ENCODE data around the gene TRNP1.
A peak's percentile ranks its signal among the peaks of the same experiment; 100 is the strongest.
"Not testable (repeated sequence)": the region's sequence is repeated elsewhere in the genome, so short reads cannot be mapped to it uniquely, and the experiment has no call there.

TRNP1 gene

DNA sequence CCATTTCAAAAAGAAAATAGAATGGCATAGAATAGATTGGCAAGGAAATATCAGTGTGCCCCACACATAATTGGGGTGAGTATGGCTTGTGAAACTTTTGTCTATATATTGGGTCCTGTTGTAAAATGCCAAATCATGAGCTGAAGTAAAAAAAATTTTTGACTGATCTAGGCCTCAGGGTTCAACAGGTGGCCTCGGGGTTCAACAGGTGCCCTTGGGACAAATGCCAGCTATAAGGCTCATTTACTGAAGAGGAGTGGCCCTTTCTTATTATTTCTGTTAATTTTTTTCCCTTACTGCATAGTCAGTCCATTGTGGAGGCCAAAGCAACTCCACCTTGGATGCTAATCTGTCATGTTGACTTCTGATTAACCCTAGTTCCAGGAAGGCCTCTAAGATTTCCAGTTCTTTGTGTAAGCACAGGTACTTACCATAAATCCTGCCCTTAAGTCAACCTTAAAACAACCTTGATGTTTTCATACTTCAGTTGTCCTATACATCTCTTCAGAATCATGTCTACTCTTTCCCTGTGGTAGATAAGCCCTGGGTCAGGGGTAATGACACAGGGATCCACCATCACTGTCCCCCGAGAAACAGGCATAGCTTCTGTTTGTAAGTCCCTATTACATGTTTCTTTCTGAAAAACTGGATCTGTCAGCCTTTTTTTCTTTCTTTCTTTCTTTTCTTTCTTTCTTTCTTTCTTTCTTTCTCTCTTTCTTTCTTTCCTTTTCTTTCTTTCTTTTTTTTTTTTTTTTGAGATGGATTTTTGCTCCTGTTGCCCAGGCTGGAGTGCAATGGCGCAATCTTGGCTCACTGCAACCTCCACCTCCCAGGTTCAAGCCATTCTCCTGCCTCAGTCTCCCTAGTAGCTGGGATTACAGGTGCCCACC is 16.6 kb upstream of the TRNP1 start:
- DNase-seq = no peak

DNA sequence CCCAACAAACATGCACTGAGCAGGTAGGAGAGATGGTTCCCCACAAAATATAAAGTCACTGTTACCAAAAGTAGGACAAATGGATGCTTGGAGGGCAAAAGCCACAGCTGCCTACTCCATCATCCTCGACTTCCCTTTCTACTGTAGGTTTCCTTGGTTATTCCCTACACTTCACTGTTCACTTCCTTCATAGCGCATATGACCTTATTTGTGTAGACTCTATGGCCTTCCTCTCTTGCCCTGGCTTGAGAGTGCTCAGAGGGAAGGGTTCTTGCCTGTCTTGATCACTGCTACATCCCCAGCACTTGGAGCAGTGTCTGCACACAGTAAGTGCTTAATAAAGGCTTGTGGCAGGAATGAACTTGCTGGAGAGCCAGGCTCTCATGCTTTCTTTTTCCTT is 14.6 kb upstream of the TRNP1 start:
- no peak for DNase-seq

DNA sequence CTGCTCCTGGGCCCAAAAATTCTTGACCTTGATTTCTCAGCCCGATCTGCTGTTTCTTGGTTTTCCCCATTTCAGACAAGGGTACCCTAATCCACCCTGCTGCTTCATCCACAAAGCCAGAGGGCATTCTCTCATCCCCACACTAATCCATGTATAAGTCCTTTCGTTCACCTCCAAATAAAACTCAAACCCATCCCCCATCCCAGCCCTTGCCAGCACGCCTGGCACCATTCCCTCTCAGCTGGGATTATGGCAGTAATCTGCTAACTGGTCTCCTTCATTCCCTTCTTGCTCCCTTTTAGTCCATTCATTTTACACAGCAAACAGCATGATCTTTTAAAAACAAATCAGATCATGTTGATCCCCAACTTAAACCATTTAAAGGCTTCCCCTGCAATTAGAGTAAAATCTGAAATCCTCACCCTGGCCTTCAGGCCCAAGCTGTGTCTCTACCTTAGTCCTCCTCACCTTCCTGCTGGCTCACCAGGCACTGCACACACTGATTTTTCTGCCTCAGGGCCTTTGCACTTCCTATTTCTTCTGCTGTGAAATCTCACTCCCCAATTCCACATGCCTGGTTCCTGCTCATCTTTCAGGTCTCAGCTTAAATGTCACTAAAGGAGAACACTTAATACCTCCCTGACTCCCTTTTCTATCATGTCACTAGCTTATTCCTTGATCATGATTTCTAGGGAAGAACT is 12.2 kb upstream of the TRNP1 start:
- no peak for DNase-seq

DNA sequence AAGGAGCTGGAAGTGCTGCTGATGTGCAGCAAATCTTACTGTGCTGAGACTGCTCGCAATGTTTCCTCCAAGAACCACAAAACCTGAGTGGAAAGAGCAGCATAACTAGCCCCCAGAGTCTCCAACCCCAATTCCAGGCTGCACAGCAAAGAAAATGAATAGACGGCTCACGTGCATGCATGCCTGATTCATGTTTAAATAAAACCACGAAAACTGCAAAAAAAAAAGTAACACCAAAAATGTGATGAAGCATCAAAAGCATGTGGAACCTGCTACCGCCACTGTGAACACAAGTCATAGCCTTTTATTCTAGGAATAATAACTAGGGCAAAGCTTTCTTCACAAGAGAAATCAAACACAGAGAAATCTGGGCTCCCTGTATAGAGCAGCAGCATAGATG is 9.6 kb upstream of the TRNP1 start:
- DNase-seq = no peak

DNA sequence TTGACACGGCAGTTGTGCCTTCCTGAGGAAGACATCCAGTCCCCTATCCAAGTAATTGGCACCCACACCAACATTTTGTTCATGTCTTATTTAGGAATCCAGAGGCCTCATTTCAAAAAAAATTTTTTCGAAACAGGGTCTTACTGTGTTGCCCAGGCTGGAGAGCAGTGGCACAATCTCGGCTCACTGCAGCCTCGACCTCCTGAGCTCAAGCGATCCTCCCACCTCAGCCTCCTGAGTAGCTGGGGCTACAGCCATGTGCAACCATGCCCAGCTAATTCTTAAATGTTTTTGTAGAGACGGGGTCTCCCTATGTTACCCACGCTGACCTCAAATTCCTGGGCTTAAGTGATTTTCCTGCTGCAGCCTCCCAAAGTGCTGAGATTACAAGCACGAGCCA is 9.2 kb upstream of the TRNP1 start:
- no peak for DNase-seq

DNA sequence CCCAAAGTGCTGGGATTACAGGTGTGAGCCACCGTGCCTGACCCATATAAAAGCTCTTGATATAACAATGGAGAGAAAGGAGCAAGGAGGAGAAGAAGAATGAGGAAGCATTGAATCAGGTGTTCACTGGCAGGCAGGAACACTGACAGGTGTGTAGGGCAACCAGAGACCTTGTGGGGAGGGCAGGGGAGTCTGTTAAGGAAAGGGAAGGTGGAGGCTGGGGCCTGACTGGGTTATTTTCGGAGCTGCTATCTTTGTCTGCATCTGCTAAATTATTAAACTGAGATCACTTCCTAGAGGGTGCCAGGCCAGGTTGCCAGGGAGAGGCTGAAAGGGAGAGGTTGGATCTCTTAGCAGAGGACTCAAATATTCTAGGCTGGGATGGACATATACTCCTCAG is 6.8 kb upstream of the TRNP1 start:
- DNase-seq = no peak

DNA sequence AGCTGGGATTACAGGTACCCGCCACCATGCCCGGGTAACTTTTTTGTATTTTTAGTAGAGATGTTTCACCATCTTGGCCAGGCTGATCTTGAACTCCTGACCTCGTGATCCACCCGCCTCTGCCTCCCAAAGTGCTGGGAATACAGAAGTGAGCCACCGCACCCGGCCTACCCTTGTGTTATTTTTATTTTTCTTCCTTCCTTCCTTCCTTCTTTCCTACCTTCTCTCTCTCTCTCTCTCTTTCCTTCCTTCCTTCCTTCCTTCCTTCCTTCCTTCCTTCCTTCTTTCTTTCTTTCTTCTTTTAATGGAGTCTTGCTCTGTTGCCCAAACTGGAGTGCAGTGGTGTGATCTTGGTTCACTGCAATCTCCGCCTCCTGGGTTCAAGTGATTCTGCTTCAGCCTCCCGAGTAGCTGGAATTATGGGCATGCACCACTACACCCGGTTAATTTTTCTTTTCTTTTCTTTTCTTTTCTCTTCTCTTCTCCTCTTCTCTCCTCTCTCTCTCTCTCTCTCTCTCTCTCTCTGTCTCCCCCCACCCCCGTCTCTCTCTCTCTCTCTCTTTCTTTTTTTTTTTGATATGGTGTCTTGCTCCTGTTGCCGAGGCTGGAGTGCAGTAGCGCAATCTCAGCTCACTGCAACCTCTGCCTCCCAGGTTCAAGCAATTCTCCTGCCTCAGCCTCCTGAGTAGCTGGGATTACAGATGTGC is 3.9 kb upstream of the TRNP1 start:
- DNase-seq = not testable (repeated sequence)

DNA sequence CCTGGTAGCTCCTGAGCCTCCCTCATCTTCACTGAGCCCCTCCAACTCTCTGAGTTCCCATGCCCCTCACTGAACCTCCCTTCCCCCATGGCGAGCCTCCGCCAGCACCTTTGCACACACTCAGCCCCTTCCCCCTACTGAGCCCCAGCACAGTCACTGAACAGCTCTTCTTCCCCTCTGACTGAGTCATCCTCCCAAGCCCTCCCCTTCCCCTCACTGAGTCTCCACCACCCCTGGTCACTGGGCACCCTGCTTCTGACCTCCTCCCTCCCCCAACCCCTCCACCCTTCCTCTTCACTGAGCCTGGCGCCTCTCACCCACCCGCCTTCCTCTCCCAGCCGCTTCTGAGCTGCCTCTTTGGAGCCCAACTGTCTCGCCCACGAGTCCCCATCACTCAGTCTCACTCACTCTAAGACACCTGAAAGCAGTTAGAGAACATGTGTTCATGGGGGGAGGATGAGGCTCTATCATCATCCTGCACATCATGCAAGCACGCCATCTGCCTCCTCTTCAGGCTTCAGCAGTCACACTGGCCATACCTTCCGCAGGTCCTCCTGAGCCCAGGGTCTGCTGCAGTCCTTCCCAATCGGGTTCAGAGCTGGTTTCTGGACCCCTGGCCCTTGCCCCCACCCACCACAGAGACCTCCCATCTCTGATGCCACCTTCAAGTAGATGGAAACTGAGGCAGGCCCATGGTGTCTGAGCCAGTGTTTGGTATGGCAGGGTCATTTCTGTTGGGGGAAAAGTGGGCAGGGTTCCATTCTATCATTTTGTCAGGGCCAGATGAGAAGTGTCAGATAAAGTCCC is 2.0 kb upstream of the TRNP1 start:
- DNase-seq = no peak

DNA sequence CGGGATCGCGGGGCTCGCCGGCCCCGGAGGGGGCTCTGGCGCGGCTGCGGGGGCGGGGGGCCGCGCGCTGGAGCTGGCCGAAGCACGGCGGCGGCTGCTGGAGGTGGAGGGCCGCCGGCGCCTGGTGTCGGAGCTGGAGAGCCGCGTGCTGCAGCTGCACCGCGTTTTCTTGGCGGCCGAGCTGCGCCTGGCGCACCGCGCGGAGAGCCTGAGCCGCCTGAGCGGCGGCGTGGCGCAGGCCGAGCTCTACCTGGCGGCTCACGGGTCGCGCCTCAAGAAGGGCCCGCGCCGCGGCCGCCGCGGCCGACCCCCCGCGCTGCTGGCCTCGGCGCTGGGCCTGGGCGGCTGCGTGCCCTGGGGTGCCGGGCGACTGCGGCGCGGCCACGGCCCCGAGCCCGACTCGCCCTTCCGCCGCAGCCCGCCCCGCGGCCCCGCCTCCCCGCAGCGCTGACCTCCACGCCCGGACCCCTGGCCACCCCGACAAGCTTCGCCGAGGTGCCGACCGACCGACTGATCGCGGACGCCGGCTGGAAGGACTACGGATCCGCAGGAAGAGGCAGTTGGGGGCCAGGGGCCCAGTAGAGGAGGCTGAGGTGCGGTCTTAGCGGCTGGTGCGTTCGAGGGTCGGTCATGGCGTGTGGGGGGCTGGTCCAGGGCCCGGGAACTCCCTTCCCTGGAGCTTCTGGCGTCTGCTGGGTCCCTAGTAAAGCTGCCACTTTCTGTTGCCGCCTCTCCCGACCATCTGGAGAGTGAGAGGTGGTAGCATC is 711 bp downstream of the TRNP1 start:
- peak; percentile 33 for DNase-seq

DNA sequence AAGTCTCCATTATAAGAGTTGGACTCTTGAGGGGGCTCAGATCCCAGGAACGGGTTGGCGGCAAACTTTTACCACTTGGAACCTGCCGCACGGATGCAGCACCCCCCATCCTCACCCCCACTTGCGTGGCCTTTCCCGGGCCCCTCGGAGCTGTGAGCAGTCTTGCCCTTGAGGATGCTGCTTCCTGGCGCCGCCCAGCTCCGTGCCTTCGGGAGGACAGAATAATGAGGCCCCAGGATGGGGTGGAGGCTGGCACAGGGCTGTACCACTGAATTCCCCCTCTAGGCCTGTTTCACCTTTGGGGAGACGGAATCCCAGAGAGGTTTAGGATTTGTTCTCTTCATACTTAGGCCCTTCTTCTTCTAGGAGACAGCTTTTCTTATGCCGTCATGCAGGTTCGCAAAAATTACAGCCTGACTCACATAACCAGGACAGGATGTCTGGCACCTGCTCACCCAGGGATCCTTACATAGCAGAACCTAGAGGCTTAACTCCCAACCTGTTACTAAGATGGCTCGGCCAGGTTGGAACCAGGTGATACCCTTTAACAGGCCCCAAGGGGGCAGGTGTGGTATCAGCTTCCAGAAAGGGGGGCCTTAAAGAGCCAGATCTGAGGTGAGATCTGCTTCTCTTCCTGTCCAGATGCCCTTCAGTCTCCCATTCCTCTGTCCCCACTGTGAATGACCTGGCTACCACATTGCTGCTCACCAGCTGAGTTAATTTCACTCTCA is 1.5 kb downstream of the TRNP1 start:
- DNase-seq = no peak

DNA sequence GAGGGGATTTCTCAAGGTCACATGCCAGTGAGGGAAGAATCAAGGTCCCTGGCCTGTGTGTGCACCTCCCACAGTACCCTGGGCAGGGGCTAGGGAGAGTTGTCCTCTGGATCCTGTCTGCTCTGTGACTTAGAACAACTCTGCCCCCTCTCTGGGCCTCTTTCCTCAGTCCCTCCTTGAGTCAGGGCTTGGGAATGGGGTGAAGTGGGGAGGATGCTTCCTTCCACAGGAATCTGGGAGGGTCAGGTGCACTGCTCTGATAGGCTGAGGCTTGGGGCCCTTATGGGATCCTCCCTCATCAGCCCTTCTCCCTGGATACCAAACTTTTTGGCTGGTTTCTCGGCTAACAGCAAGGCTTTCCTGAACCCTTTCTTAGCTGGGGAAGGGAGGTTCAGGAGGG is 2.5 kb downstream of the TRNP1 start:
- DNase-seq = no peak

DNA sequence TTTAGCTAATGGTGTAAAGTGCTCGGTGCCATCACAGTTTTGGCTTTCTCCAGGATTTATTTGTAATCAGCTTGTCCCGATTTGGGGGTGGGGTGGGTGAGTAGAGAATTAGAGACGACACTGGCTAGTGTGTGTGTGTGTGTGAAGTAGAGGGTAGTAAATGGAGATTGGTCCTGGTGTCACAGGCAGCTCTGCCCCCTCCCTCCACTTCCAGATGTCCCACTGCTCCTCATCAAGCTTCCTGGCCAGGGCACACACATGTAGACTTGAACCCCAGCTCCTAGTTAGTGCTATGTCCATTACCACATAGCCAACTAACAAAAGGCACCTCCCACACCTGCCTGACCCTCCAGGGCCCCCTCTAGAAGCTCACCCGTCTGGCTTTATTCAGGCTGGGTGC is 3.2 kb downstream of the TRNP1 start:
- no peak for DNase-seq

DNA sequence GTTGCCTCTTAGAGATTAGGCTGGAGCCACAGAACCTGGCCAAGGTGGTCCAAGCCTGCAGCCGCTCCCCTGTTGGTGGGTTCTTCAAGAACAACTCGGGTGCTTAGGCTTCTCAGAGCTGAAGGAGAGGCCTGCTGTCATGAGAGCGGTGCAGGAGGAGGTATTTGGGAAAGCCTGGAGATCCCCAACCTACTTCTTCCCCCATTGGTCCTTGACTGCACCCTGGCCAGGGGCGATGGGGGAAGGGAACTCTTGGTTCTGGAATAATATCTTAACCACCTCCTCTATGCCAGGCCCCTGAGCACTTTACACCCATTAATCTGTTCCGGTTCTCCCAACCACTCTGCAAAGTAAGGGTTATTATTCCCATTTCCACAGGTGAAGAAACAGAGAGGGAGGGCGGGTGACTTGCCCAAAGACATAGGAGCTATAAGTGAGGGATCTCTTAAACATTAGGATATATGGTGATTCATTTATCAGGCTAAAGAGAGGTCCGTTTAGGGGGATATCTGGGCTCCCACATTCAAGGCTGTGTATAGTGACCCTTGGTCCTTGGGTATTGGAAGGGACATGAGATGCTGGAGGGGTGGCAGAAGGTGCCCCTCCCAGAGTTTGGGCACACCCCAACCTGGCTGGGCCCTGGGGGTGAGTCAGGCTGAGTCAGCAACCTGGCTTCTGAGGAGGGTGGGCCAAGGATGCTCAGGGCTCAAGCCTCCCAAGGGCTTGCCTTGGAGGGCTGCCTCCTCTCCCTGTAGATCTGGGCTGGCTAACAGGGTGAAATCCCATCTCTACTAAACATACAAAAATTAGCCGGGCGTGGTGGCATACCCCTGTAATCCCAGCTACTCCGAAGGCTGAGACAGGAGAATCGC is 5.2 kb downstream of the TRNP1 start:
- no peak for DNase-seq

DNA sequence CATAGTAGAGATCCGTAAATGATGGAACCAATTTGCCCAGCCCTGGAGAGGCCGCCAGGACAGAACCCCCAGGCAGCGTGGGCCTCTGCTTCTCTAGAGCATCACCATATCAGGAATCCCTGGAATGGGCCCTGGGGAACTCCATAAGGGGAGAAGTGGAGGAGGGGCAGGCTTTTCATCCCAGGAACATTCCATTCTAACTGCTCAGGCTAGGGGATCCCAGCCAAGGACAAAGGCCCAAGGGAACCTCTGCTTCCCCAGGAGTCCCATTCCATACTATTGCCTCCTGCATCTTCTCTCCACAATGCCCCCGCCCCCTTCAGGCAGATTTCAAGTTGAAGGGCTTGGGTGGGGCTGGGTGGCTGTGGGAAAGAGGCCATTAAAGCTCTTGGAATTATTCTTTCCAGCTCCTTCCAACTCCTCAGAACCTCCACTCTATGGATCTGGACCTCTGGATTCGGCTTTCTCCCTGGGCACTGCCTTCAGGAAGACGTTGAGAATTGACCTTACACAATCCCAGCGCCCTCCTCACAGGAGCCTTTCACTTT is 6.0 kb downstream of the TRNP1 start:
- DNase-seq = no peak

DNA sequence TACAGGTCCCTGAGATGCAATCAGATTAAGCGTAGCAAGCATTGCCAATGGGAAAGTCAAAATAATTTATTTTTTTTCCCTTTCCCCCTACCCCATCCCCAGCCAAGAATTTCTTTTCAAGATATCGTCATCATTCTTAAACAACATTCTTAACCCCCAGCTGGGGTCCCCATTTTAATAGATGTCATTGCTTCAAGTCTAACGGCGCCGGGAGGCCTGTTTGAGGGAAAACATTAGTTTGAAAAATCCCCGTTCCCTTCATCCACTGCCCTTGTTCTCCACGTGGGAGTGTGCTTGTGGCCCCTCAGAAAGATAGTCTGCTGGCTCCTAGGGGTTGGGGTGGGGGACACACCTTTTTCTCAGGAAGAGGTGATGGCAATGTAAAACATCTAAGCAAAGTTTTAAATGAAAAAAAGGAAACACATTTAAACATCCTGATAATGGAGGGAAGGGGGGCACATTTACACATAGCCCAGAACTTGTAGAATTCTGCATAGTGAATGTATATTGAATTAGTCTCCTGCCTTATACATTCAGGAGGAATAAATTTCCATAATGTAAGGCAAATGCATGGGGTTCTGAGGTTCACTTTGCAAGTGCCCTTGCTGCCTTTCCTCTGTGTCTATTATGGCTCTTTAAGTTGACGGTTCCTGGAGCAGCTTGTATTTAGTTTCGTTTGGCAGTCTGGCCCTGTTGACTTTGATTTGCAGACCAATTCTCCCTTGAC is 6.8 kb downstream of the TRNP1 start:
- DNase-seq = no peak

DNA sequence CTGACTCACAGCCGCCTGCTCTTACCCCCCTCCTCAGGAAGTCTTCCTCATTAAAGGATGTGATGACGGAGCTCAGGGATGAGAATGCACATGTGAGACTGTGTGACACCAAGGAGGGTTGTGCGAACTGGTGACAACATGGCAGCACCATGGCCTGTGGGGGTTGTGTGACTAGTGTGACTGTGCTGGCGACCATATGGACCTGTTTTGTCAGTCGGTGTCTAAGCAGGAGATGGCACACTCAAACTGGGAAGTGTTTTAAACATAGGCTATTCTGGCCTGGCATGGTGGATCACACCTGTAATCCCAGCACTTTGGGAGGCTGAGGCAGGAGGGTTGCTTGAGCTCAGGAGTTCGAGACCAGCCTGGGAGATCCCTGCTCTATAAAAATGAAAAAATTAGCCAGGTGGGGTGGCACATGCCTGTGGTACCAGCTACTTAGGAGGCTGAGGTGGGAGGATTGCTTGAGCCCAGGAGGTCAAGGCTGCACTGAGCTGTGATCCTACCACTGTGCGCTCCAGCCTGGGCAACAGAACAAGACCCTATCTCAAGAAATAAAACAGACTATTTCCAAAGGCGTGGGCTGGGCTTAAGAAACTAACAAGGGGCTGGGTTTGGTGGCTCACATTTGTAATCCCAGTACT is 7.4 kb downstream of the TRNP1 start:
- DNase-seq = no peak

DNA sequence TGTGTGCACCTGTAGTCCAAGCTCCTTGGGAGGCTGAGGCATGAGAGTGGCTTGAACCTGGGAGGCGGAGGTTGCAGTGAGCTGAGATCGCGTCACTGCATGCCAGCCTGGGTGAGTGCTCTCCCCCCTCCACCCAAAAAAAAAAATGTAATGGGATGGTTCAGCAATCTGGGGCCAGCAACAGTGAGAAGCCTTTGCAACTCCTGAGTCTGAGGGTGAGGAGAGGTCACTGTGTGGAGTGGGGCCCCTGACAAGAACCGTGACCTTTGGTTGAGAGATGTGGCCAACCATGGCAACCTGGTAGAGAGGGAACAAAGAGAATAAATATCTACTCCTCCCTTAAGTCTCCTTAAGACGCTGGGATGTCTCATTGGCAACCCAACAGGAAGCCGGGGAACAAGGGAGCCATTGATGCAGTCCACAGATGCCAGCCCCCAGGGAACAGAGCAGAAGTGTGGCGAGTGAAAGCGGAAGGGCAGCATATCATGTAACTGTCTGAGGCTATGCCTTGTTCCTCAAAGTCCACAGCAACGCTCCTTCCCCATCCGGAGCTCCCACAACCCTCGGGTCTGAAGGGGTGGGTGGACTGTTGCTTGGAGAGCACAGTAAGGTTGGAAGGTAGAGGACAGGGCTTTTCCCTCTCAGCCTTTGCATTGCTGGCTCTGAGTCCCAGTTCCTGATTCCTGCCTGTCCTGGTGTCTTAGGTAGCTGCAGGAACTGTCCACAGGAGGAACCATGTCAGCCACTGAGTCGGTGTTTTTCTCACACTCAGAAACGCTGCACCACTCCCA is 8.3 kb downstream of the TRNP1 start:
- DNase-seq = no peak
